H1 (cell line): ENCODE results near the gene MTFR1L. TPM values are rescaled to one million over a fixed set of nuclear protein-coding genes. Genes with fewer than 3 reads are reported as not detected.

ENCODE experiments used
- CTBP2 ChIP-seq: IDR thresholded peaks from 2 replicates; pipeline ENCODE4 v1.7.0; 2011; ENCODE audit warnings: borderline replicate concordance, mild to moderate bottlenecking, moderate library complexity, mixed read lengths, low read length; ENCODE audit not compliant: insufficient read depth, insufficient read length
- EP300 ChIP-seq, 2 experiments: IDR thresholded peaks; 1 replicate in 1 of 2; 2 replicates in 1 of 2; pipeline ENCODE4 v1.6.1; 2011 to 2012; ENCODE audit warnings: low read depth in 2 of 2, low read length in 2 of 2, mild to moderate bottlenecking in 2 of 2, borderline replicate concordance in 1 of 2, inconsistent platforms in 1 of 2, moderate library complexity in 1 of 2
- GTF2F1 ChIP-seq: IDR thresholded peaks from 2 replicates; pipeline ENCODE4 v1.6.1; 2012; ENCODE audit warnings: low read depth, low read length, improper control_type of control experiment, borderline replicate concordance
- polyA plus RNA-seq, 7 experiments: library from polyadenylated mRNA; depleted of rRNA in 3 of 7; stranded (reverse) in 5 of 7; unstranded in 2 of 7; fragments of >200 nt in 5 of 7; fragments of 200-250 nt in 2 of 7; gene quantifications; 1 replicate in 5 of 7; 2 replicates in 1 of 7; 4 replicates in 1 of 7; pipeline versions ENCODE4 v1.2.1 to v1.2.3, GENCODE V29; 2011 to 2013; ENCODE audit warnings: missing spikeins in 2 of 7, mixed read lengths in 2 of 7
- total RNA-seq: library from RNA; stranded (reverse); fragmentation: NEBNext Ultra II Directional; extraction: Animal tissue kit (Norgen Biotek cat#: 25700); gene quantifications from 2 replicates; pipeline ENCODE4 v1.2.1, GENCODE V29; 2021
- TF ChIP-seq, protein P1 (sequence below): fragments of 300-600 bp; sonication (generic); IDR thresholded peaks from 2 replicates; pipeline ENCODE4 v1.7.1; 2012; ENCODE audit warnings: low read length, moderate library complexity, mild to moderate bottlenecking, inconsistent platforms; ENCODE audit not compliant: insufficient replicate concordance

MTFR1L gene
- total and polyA plus RNA-seq, 2 of the 8 experiments (the other 6 are each of a cell fraction or from before 2014, with no cell fraction given), result 20.8 to 23.1 TPM

DNA sequence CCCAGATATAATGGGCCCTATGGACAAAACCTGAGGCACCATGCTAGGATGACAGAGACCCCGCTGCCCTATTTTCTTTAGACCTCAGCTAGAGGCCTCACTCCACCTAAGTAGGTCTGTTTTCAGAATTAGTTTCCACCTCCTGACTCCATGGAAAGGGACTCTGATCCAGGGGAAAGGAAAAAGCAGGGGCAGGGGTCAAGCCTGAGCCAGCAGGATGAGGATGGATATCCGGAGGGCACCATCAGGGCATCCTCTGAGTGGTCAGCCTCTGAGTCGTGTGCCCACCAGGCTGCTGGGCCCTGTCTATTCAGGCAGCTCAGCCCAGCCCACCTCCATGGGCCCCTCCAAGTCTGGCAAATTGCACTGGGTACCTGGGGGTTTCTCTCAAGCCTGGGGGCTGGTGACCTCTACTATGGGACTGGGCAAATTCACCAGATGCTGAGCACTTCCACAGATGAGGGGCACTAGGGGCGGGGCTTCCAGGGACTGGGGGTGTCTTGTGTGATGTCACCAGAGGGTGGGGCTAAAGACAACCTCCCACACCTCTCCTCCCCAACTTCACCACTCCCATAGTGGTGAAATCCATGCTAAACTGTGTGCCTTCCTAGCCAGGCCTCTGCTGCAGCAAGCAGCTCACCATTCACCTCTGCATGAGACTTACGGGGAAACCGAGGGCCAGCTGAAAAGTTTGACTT lies 50.3 kb downstream of the MTFR1L start (continued):
- TF ChIP-seq, protein P1, sequence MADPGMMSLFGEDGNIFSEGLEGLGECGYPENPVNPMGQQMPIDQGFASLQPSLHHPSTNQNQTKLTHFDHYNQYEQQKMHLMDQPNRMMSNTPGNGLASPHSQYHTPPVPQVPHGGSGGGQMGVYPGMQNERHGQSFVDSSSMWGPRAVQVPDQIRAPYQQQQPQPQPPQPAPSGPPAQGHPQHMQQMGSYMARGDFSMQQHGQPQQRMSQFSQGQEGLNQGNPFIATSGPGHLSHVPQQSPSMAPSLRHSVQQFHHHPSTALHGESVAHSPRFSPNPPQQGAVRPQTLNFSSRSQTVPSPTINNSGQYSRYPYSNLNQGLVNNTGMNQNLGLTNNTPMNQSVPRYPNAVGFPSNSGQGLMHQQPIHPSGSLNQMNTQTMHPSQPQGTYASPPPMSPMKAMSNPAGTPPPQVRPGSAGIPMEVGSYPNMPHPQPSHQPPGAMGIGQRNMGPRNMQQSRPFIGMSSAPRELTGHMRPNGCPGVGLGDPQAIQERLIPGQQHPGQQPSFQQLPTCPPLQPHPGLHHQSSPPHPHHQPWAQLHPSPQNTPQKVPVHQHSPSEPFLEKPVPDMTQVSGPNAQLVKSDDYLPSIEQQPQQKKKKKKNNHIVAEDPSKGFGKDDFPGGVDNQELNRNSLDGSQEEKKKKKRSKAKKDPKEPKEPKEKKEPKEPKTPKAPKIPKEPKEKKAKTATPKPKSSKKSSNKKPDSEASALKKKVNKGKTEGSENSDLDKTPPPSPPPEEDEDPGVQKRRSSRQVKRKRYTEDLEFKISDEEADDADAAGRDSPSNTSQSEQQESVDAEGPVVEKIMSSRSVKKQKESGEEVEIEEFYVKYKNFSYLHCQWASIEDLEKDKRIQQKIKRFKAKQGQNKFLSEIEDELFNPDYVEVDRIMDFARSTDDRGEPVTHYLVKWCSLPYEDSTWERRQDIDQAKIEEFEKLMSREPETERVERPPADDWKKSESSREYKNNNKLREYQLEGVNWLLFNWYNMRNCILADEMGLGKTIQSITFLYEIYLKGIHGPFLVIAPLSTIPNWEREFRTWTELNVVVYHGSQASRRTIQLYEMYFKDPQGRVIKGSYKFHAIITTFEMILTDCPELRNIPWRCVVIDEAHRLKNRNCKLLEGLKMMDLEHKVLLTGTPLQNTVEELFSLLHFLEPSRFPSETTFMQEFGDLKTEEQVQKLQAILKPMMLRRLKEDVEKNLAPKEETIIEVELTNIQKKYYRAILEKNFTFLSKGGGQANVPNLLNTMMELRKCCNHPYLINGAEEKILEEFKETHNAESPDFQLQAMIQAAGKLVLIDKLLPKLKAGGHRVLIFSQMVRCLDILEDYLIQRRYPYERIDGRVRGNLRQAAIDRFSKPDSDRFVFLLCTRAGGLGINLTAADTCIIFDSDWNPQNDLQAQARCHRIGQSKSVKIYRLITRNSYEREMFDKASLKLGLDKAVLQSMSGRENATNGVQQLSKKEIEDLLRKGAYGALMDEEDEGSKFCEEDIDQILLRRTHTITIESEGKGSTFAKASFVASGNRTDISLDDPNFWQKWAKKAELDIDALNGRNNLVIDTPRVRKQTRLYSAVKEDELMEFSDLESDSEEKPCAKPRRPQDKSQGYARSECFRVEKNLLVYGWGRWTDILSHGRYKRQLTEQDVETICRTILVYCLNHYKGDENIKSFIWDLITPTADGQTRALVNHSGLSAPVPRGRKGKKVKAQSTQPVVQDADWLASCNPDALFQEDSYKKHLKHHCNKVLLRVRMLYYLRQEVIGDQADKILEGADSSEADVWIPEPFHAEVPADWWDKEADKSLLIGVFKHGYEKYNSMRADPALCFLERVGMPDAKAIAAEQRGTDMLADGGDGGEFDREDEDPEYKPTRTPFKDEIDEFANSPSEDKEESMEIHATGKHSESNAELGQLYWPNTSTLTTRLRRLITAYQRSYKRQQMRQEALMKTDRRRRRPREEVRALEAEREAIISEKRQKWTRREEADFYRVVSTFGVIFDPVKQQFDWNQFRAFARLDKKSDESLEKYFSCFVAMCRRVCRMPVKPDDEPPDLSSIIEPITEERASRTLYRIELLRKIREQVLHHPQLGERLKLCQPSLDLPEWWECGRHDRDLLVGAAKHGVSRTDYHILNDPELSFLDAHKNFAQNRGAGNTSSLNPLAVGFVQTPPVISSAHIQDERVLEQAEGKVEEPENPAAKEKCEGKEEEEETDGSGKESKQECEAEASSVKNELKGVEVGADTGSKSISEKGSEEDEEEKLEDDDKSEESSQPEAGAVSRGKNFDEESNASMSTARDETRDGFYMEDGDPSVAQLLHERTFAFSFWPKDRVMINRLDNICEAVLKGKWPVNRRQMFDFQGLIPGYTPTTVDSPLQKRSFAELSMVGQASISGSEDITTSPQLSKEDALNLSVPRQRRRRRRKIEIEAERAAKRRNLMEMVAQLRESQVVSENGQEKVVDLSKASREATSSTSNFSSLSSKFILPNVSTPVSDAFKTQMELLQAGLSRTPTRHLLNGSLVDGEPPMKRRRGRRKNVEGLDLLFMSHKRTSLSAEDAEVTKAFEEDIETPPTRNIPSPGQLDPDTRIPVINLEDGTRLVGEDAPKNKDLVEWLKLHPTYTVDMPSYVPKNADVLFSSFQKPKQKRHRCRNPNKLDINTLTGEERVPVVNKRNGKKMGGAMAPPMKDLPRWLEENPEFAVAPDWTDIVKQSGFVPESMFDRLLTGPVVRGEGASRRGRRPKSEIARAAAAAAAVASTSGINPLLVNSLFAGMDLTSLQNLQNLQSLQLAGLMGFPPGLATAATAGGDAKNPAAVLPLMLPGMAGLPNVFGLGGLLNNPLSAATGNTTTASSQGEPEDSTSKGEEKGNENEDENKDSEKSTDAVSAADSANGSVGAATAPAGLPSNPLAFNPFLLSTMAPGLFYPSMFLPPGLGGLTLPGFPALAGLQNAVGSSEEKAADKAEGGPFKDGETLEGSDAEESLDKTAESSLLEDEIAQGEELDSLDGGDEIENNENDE, result no peak
- TF ChIP-seq GTF2F1, result no peak
- TF ChIP-seq CTBP2, result no peak
- TF ChIP-seq EP300 (IDR thresholded peaks at IDR 0.05; ENCODE audit: borderline replicate concordance in 1 of 2, low read depth in 2 of 2, low read length in 2 of 2), result no peak
